NCI-H345 treated with DMSO at 0.1 percent for 48 hours (cell line): ENCODE measurements around the gene AUTS2.

Experiments used
- DNase-seq: peaks from one replicate; lab custom pipeline; 2025; ENCODE audit not compliant: unreplicated experiment; lab: John Stamatoyannopoulos, UW

Gene AUTS2

DNA sequence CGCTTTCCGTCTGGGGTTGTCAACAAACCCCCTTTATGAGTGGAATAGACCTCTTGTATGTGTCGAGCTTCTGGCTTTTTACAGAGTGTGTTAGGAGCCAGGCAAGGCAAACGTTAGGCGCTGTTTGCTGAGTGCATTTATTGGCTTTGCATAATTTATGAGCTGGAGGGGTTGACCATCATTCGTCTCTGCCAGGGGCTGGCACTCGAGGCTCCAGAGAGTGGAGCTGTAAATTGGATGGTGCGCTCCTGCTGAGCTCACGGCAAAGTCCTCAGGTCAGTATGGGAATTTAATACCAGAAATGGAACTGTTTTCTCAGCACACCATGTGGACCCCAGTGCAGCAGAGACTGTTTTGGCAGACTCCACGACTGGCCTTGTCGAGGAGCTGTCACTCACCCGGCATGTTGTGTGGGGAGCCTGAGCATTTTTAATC, 834.3 kb downstream of the AUTS2 start:
- peak; percentile 73 for DNase-seq

DNA sequence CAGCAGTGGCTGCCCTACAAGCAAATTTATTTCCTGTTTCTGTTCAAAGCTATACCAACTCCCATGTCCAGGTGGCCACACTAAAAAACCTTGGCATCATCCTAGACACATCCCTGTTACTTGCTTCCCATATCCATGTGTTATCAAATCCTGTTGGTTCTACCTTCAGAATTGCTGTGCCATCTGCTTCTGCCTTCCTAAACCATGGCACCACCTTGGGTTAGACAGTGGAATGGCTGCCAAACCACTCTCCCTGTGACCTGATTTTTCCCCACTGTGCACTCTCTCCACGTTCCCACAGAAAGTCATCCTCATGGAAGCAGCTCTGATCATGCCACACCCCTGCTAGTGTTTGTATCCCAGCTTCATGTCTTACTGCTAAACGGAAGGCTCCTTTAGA, 836.1 kb downstream of the AUTS2 start:
- no peak for DNase-seq

DNA sequence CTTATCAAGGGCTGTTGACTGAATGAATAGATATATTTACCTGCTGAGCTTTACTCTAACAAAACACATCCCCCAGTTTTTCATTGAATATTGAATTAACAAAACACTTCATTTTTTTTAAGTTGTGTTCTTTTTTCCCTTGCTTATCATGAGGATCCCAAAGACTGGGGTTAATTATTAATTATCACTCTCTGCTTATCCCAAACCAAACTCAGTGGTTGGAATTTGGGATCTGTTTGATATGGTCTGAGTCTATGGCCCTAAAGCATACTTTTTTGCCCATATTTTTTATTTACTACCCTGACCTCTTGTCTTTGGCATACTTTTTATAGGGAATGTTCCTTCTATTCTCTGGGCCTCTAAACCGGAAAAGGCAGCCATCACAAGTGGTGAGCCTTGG, 836.5 kb downstream of the AUTS2 start:
- no peak for DNase-seq

DNA sequence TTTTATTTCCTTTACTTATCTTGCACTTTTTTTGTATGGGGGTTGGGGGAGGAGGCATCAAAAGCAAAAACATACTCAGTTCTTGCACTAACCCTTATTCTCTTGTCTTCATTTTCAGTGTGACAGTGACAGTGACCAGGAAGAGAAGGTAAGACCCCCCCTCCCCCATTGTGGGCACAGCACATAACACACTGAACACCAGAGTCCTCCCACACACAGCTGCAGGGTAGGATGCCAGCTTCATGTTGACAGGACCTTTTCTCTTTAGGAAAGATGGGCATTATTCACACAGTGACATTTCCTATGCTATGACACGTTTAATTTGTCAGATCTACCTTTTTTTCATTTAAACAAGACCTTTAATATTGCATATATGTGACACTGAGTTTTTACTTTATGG, 837.4 kb downstream of the AUTS2 start:
- DNase-seq = no peak

DNA sequence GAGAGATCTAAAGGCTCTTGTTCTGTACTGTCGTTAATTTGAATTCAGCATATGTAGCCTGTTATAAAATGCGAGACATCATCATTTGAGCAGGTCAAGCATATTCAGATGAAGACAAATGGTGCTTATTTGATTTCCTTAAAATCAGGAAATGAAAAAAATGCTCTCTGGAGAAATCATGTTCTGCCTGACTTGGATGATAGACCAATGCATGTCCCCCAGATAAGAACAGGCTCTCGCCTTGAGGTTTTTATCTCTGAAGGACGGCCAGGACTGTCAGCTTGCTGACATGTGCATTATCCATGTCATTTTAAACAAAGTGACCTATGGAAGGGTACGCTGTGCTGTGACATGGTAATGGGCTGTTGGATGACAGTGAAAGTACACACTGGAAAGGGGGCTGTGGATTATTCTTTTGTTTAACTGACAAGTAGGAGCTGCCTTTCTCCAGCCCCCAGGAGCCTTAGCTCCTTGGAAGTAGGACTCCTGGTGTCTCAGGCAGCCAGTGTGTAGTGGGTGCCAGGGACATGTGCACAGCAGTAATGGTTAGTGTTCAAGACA, 838.6 kb downstream of the AUTS2 start:
- DNase-seq = no peak

DNA sequence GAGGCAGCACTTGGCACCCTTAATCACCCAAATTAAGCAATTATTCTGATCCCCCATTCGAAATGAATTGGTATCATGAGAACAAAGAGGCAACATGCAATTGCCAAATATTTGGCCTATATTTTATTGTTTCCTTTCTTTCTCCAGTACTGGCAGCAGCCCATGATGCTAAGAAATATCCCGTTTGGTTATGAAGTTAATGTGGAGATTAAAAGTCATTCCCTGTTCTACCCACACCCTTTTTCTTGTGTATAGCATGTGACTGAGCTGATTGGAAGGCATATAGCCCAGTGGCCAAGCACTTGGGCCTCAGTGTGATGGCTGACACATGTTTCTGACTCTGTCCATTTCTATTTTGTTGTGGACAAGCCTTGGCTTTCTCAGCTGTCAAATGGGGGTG, 841.4 kb downstream of the AUTS2 start:
- no peak for DNase-seq

DNA sequence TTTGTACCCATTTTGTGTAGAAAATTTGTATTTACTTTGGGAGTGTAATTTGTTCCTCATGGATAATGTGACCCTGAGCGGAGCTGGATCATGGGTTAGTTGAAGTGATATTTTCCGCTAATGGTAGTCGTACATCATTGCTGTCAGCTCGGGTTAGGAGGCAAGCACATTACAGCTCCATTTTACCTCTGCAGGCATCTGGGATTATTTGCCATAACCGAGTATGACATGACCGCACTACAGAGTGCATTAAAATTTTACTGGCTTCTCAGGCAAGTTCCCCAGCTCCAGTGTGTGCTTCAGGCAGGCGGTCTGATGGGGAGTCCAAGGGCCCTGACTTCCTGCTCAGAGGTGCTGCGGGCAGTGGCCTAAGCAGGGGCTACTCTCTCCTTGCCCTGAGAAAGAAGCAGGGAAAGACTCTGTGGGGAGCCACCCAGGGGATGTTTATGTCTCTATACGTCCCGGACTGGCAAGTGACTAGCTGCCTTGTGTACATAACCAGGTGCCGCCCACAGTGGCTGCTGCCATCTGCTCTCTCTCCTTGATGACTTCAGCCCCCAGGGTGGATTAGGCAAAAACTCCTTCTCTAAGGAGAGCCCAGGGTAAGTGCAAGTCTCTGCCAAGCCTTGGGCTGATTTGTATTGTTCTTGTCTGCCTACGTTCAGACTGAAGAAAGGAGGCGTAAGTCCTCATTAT, 848.3 kb downstream of the AUTS2 start:
- DNase-seq = peak; percentile 30

DNA sequence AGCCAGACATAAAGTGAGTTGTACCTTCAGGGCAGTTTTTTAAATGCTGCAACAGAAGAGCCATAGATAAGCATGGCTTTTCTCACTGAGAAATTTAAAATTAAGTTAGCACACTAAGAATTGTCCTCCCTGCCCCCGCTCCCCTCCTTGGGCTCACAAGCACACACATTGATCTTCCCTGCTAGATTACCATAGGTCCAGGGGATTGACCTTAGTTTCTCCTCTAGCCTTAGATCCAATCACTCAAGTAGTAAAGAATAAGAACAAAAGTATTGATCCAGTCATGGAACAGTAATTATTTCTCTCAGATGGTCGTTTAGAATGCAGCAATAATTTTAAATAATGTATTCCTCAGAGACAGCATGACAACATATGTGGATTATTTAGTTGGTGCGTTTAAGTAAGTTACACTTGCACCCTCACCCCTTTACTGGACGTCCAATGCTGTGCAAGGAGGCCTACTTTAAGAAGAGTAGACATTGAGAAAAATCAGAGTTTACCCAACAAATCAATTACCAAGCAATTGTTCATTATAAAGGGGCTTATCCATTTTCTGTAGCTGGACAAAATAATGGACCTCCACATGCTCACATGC, 850.1 kb downstream of the AUTS2 start:
- DNase-seq = no peak

DNA sequence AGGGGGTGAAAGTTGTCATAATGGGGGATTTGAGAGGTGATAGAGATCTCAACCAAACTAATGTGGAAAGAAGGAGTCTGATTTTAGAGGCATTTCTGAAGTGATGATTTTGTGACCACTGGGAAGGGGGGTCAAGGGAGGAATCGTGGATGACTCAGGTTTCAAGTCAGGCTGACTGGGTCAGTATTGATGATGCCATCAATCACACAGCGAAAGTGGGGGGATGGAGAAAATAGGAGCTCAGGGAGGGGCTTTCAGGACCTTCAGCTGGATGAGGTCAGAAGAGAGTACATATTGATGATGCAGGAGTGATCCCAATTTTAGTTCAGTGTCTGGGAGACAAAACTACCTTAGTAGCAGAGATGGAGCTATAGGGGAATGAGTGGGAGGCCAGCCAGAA, 852.5 kb downstream of the AUTS2 start:
- no peak for DNase-seq

DNA sequence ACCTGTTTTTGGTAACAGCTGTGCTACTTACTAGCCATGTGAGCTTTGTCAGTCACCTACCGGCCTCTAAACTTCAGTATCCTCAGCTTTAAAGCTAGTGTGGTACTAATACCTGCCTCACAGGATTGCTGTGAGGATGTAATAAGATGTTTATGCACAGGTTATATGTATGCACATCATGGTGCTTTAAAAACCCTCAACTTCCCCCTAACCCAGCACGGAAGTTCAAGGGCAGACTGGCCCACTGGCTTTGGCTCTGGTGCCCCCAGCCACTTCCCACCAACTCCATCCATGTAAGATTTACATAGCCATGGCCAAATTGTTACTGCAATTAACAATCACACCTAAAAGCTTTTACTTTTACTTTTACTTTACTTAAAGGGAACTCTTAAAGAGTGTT, 857.6 kb downstream of the AUTS2 start:
- DNase-seq = no peak

DNA sequence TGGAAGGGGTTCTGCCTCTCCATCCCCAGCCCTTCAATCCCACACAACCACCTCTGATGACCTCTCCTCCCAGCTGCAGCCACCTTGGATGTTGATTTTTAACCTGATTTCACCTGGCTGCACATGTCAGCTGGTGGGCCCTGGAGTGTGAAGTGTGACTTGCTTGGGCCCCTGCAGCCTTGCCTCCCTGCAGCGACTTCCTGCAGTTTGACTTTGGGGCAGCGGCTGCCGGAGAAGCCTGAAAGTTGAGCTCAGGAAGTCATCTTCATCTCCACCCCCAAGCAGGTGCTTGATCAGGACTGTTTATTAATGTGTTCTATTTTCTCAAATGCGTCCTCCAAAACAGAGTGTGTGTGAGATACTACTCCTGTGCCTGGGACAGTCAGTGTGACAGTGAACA, 858.4 kb downstream of the AUTS2 start:
- no peak for DNase-seq

DNA sequence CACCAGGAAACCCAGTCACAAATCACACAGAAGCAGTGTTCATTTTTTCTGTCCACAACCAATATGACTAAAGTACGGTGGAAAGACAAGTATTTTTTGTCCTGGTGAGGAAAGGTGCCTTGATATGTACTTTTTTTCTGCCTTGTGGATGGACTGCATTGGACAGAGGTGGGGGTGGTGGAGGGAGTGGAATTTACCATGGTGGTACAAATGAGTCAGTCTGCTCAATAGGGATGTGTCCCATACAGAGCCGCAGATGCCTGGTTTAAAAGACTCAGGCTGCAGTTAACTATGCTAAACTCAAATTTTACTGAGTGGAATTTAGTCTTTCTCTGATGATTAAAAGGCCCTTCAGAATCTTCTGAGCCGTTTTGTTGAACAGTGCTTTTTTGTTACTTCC, 859.2 kb downstream of the AUTS2 start:
- no peak for DNase-seq

DNA sequence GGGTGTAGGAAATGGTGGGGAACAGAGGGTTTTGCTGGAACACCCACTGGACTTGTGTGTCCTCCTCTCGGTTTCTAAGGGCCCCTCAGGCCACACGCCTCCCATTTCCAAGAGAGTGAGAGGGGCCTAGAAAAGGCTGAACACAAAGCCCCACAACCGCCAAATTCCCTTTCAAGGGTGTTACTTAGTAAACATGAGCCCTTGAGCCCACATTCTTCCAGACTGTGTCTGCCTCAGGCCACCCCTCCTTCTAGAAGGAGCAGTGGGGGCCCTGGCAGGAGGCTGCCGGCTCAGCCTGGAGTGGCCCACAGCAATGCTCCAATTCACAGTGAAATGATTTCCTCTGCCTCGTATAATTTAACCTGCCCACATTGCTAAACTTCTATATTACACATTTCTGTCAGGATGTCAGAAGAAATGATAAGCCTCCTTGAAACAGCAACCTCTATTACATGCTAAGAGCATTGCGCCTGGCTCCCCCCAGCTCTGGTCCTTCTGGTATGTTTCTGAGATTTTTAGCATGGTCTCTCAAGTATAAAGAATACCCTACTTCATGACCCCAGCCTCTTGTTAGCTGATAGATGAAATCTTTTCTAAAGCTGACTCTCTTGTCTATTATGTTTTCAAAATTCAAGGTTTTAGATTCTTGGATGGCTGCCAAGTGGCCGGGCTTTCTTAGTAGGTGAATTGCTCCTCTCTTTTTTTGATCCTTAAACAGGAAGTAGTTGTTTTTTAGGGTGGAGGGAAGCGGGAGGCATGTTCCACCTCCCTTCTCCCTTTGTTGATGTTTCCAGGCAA, 859.8 kb downstream of the AUTS2 start:
- no peak for DNase-seq

DNA sequence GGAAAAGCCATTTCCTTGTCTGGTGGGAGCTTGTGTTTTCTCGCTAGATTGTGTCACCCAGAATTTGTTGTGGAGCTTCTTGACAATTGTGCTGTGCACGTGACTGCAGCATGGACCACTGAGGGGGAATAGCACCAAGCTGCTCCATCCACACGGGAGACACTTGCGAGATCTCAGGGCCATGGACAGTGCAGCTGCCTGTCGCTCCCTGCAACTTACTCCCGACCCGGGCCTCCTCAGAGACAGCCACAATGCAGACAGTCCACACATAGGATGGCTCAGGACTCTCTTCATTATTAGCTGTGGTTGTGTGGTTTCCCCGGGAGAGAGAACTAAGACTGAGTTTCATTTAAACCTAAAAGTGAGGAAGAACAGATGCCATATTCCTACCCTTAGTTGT, 860.5 kb downstream of the AUTS2 start:
- DNase-seq = no peak

DNA sequence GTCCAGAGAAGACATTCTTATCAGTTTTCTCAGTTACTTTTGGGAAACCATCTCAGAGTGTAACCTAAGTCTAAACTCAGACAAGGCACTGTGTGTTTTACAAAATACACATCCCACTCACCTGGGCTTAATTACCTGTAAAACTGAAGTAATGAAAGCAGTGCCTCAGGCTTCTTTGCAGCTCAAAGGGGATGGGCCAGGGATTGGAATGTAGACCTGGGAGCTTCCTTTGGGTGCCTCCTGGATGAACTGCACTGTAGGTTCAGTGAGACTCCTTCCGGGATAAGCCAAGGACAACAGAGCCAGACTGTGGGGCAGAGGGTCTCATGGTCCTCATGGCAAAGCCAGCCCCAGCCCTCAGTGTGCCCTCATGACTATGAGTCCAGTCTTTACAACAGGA, 861.3 kb downstream of the AUTS2 start:
- DNase-seq = no peak

DNA sequence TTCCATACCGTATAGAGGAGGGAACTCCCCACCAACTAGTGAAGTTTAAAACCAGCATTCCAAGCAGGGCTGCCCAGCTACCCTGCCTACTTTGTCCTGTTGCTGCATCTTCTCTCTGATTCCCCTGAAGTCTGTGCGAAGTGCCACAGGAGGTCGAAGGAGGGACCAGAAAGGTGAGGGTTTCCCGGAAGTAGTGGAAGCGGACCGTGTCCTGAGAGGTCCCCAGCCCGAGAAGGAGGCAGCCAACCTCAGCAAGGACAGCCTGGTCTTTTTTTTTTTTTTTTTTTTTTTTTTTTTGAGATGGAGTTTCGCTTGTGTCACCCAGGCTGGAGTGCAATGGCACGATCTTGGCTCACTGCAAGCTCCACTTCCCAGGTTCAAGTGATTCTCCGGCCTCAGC, 861.8 kb downstream of the AUTS2 start:
- no peak for DNase-seq

DNA sequence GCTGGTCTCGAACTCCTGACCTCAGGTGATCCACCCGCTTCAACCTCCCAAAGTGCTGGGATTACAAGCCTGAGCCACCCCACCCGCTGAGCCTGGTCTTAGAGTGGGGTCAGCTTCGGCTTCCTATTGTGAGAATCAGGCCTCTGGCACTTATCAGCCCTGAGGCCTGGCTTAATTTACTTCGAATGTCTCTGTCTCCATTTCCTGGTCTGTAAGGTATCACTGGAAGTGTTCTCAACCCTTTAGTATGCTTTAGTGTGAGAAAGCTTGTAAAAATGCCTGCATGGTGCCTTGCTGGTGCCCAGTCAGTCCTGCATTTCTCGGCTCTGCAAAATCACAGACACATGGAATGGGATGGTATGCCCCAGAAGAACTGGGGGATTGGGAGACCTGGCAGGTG, 862.3 kb downstream of the AUTS2 start:
- DNase-seq = no peak

DNA sequence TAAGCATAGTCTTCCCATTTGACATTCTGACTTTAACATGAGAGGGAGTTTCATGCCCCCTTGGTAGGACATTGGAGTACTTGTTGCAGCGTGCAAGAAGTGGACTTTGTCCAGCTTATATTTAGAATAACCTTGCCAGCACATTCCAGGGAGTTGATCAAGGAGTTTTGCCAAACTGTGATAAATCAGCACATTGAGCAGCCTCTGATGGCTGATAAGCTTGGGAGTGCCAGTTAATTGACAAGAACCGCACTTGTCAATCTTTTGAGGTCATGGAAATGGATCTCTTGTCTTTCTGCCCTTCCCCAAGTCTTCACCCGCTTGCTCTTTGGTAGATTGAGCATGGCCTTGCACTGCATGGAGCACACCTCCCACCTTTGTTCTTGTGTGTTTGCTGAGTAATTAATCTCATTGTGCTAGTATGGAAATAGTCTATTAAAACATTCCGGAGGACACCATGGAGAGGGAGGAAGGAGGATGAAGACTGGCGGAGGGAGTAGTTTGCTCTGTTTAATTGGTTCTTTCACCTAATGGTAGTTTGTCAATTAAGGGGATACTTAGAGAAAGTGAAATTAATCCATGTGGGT, 865.2 kb downstream of the AUTS2 start:
- no peak for DNase-seq

DNA sequence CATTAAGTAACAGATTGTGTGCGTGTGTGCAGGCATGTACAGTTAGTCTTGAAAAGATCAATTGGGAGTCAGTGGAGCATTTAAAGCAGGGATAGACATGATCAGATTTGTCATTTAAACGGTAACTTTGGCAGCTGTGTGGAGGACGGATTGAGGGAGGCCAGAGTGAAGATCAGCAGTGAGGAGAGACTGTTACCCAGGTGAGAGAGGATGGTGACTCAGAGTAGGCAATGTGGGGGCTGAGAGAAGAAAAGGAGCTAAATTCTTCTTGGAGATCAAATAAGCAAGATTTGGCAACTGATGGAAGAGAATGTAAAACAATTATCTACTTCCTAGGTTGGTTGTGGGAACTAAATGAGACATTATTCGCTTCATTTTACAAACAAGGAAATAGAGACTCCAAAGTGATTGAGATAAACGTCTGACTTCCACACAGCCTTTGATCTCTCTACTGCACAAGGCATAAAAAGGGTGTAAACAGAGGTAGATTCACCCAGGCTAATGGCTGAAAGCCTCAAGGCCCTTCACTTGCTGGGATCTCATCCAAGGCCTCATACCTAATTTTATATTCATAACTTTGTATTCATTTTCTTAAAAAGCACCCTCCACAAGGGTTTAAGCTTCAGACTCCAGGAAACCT, 868.6 kb downstream of the AUTS2 start:
- no peak for DNase-seq

DNA sequence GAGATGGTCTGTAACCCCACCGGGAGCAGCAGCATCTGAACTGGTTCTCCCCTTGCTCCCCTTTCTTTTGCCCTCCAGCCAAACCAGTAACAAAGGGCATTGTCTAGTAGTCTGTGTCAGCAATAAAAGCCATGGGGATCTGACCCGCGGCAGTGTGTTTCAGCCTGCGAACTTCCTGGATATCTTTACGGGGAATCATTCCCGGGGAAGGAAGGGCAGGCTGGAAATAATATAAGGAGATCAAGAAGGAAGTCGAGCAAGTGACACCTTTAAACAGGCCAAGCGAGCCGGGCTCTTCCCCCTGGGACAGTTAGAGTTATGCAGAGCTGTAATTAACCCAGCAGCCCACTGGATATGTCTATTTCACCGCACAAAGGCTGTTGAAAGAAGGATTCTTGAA, 872.5 kb downstream of the AUTS2 start:
- DNase-seq = no peak

DNA sequence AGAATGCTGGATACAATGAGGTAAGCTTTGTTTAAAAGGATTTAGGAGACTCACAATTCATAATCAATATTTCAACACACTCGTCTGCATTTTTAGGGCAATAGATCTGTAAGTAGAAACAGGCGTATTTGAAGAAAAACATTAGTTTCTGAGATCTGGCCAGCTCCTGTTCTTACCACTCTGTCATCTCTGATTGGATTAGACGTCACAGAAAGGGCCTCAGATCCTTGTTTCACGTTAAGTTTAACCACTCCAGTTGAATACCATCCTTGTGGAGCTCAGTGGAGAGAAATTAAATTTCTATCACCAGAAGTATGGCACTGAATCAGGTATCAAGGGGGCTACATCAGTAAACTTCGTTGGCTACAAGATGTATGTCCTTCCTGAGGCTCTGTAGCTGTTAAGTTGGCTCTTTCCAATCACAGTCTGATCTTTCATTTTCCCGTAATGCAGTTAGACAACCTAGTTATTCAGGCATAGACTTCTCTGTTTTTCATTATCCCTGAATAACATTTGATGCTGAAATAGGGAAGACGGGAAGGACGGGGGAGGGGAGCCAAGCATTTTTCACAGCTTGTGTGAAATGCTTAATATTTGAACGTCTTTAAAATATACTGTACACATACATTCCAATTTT, 874.4 kb downstream of the AUTS2 start:
- no peak for DNase-seq
